ENCODE data around the gene PXK. TPM values are rescaled to one million over a fixed set of nuclear protein-coding genes. Genes with fewer than 3 reads are reported as not detected.

PXK gene
- total and polyA plus RNA-seq, 2 donors from 2014 or later: 21.6 to 24.8 TPM

GRCh38 chr3:58342676-58343075, 10.0 kb downstream of the PXK start:
- H3K27me3 ChIP-seq (ENCODE audit: control insufficient read depth, insufficient read depth, low read length): no peaks in the 10 kb centered on the region
- H3K9ac ChIP-seq (ENCODE audit: low read length in 3 of 3): no peak overlapping the region
- no peak for FAIRE-seq
- peaks cover 0 to 2% (median 0%) of the 10 kb centered on the region in 3 donors for H3K36me3 ChIP-seq (ENCODE audit: control insufficient read depth in 2 of 3, insufficient read depth in 3 of 3, low read length in 3 of 3)
- DNase-seq: no peak
- peaks cover 0 to 16% (median 10%) of the 10 kb centered on the region in 3 donors for H3K4me1 ChIP-seq (ENCODE audit: control insufficient read depth in 2 of 3, insufficient read depth in 2 of 3, low read depth in 1 of 3, low read length in 3 of 3)
- peak overlapping the region in 1 of 2 donors; percentile 20 for H3K27ac ChIP-seq (ENCODE audit: low read depth in 2 of 2, low read length in 2 of 2)
- H3K4me3 ChIP-seq (ENCODE audit: low read length in 3 of 3): no peak overlapping the region
- no peaks in the 10 kb centered on the region for H3K9me3 ChIP-seq (ENCODE audit: control insufficient read depth in 2 of 3, insufficient read depth in 1 of 3, low read length in 3 of 3)
- no peak for TF ChIP-seq CTCF (IDR thresholded peaks at IDR 0.05; ENCODE audit: borderline replicate concordance, extremely low read depth, insufficient read depth)
- intact Hi-C loops (cut with DNase I): no loop called here

GRCh38 chr3:58345457-58345856, 12.8 kb downstream of the PXK start:
- Histone ChIP-seq H3K4me3 (ENCODE audit: low read length in 3 of 3) (no peak overlapping the region), H3K36me3 (ENCODE audit: control insufficient read depth in 2 of 3, insufficient read depth in 3 of 3, low read length in 3 of 3) (peaks cover 0 to 2% (median 0%) of the 10 kb centered on the region in 3 donors), H3K4me1 (ENCODE audit: control insufficient read depth in 2 of 3, insufficient read depth in 2 of 3, low read depth in 1 of 3, low read length in 3 of 3) (peaks cover 0 to 22% (median 14%) of the 10 kb centered on the region in 3 donors), H3K27ac (ENCODE audit: low read depth in 2 of 2, low read length in 2 of 2) (no peak overlapping the region), H3K9me3 (ENCODE audit: control insufficient read depth in 2 of 3, insufficient read depth in 1 of 3, low read length in 3 of 3) (no peaks in the 10 kb centered on the region), H3K9ac (ENCODE audit: low read length in 3 of 3) (no peak overlapping the region), H3K27me3 (ENCODE audit: control insufficient read depth, insufficient read depth, low read length) (no peaks in the 10 kb centered on the region)
- intact Hi-C loops (cut with DNase I): no loop called here
- DNase-seq (no peak), FAIRE-seq (no peak)
- no peak for TF ChIP-seq CTCF (IDR thresholded peaks at IDR 0.05; ENCODE audit: borderline replicate concordance, extremely low read depth, insufficient read depth)

GRCh38 chr3:58346368-58346767, 13.7 kb downstream of the PXK start:
- FAIRE-seq (no peak), DNase-seq (no peak)
- H3K27me3 ChIP-seq (ENCODE audit: control insufficient read depth, insufficient read depth, low read length): no peaks in the 10 kb centered on the region
- no peak for TF ChIP-seq CTCF (IDR thresholded peaks at IDR 0.05; ENCODE audit: borderline replicate concordance, extremely low read depth, insufficient read depth)
- no peaks in the 10 kb centered on the region for H3K9me3 ChIP-seq (ENCODE audit: control insufficient read depth in 2 of 3, insufficient read depth in 1 of 3, low read length in 3 of 3)
- H3K27ac ChIP-seq (ENCODE audit: low read depth in 2 of 2, low read length in 2 of 2): no peak overlapping the region
- intact Hi-C loops (cut with DNase I): no loop called here
- H3K9ac ChIP-seq (ENCODE audit: low read length in 3 of 3): no peak overlapping the region
- no peak overlapping the region for H3K4me3 ChIP-seq (ENCODE audit: low read length in 3 of 3)
- peaks cover 0 to 22% (median 18%) of the 10 kb centered on the region in 3 donors for H3K4me1 ChIP-seq (ENCODE audit: control insufficient read depth in 2 of 3, insufficient read depth in 2 of 3, low read depth in 1 of 3, low read length in 3 of 3)
- H3K36me3 ChIP-seq (ENCODE audit: control insufficient read depth in 2 of 3, insufficient read depth in 3 of 3, low read length in 3 of 3): peaks cover 0 to 2% (median 0%) of the 10 kb centered on the region in 3 donors

- TF ChIP-seq CTCF (IDR thresholded peaks at IDR 0.05; ENCODE audit: borderline replicate concordance, extremely low read depth, insufficient read depth): no peak
- intact Hi-C loops (cut with DNase I): no loop called here
- FAIRE-seq: no peak
Observed at GRCh38 chr3:58347984-58348383, 15.3 kb downstream of the PXK start.

More at GRCh38 chr3:58347984-58348383, 15.3 kb downstream of the PXK start:
- Histone ChIP-seq H3K36me3 (ENCODE audit: control insufficient read depth in 2 of 3, insufficient read depth in 3 of 3, low read length in 3 of 3) (peaks cover 0 to 2% (median 0%) of the 10 kb centered on the region in 3 donors), H3K4me3 (ENCODE audit: low read length in 3 of 3) (no peak overlapping the region), H3K4me1 (ENCODE audit: control insufficient read depth in 2 of 3, insufficient read depth in 2 of 3, low read depth in 1 of 3, low read length in 3 of 3) (peaks cover 0 to 15% (median 13%) of the 10 kb centered on the region in 3 donors), H3K9ac (ENCODE audit: low read length in 3 of 3) (no peak overlapping the region), H3K27ac (ENCODE audit: low read depth in 2 of 2, low read length in 2 of 2) (no peak overlapping the region), H3K27me3 (ENCODE audit: control insufficient read depth, insufficient read depth, low read length) (no peaks in the 10 kb centered on the region), H3K9me3 (ENCODE audit: control insufficient read depth in 2 of 3, insufficient read depth in 1 of 3, low read length in 3 of 3) (no peaks in the 10 kb centered on the region)
- no peak for DNase-seq

All from kidney (tissue), 14 donors.